ENCODE data around the gene SPATA46. TPM values are rescaled to one million over a fixed set of nuclear protein-coding genes. Genes with fewer than 3 reads are reported as not detected.

The SPATA46 gene
- total RNA-seq, 1 experiment from 2014 or later = not detected

DNA sequence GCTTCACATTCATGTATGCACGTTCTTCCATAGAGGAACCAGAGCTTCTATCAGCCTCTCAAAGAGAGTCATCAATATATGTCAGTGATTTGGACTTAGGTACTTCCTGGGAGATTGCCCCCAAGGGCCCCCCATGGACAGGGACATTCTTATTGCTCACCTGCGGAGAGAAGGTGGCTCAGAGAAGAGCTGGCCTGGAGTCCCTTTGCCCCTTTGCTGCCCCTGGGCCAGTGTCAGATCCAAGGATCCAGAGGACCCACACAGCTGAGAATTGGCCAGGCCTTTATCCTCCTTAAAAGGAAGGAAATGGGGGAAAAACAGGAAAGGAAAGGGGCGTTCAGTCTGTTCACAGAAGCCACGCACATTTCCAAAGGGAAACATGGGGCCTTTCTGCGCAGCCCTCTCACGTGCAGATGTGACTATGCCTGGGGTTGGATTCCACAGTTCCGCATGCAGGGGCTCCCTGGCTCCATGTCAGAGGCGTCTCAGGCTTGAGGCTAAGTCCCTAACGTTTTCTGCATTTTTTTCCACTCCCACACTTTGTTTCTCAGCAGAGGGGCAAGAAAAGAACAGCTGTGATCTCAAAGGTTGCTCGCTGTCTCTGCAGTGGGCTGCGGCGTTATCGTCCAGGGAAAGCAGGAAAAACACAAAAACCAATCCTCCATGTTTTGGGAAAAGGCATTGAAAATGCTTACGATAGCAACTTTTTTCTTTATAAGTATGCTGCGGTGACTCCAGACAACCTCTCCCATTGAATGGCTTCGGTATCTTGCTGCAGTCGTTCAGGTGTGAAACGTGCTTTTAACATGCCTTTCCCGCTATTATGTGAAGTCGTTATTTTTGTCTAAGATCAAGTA lies 10.8 kb upstream of the SPATA46 start:
- Histone ChIP-seq H3K9me3 (no peaks in the 10 kb centered on the region), H3K4me1 (peaks cover 16% of the 10 kb centered on the region), H3K36me3 (ENCODE audit: control insufficient read depth, insufficient read depth, low read length) (no peaks in the 10 kb centered on the region; the same call in 1 of the 2 replicates), H3K27me3 (replicated peaks; ENCODE audit: control insufficient read depth, insufficient read depth, low read length) (no peaks in the 10 kb centered on the region), H3K4me3 (ENCODE audit: low read depth, low read length) (no peak overlapping the region)
- peaks cover 14% of the 10 kb centered on the region for H3K4me1 Mint-ChIP-seq (ENCODE audit: low read depth, unreplicated experiment)
- BruUV-seq (replicated peaks) = no TSS peak
- ChIA-PET POLR2A (no interaction called here), CTCF (no interaction called here)
- no peak overlapping the region for H3K4me3 Mint-ChIP-seq (ENCODE audit: unreplicated experiment)
- H3K27me3 Mint-ChIP-seq (ENCODE audit: insufficient read depth, unreplicated experiment) = no peaks in the 10 kb centered on the region
- no peaks in the 10 kb centered on the region for H3K36me3 Mint-ChIP-seq (ENCODE audit: insufficient read depth, unreplicated experiment)
- no peak overlapping the region for H3K27ac Mint-ChIP-seq (ENCODE audit: unreplicated experiment)
- H3K9me3 Mint-ChIP-seq (ENCODE audit: unreplicated experiment) = no peaks in the 10 kb centered on the region
- DNase-seq = no peak
- intact Hi-C loops (cut with micrococcal nuclease; ENCODE audit: unreplicated experiment) = loop anchor here (10.0 kb wide), 1 partner anchor 193 kb away; no protein-coding TSS in a partner anchor
- TF ChIP-seq, protein P1, sequence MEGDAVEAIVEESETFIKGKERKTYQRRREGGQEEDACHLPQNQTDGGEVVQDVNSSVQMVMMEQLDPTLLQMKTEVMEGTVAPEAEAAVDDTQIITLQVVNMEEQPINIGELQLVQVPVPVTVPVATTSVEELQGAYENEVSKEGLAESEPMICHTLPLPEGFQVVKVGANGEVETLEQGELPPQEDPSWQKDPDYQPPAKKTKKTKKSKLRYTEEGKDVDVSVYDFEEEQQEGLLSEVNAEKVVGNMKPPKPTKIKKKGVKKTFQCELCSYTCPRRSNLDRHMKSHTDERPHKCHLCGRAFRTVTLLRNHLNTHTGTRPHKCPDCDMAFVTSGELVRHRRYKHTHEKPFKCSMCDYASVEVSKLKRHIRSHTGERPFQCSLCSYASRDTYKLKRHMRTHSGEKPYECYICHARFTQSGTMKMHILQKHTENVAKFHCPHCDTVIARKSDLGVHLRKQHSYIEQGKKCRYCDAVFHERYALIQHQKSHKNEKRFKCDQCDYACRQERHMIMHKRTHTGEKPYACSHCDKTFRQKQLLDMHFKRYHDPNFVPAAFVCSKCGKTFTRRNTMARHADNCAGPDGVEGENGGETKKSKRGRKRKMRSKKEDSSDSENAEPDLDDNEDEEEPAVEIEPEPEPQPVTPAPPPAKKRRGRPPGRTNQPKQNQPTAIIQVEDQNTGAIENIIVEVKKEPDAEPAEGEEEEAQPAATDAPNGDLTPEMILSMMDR (IDR thresholded peaks at IDR 0.05; ENCODE audit: insufficient read depth in 1 of 2, low read depth in 1 of 2, low read length in 1 of 2, severe bottlenecking in 1 of 2, unreplicated experiment in 1 of 2) = no peak

DNA sequence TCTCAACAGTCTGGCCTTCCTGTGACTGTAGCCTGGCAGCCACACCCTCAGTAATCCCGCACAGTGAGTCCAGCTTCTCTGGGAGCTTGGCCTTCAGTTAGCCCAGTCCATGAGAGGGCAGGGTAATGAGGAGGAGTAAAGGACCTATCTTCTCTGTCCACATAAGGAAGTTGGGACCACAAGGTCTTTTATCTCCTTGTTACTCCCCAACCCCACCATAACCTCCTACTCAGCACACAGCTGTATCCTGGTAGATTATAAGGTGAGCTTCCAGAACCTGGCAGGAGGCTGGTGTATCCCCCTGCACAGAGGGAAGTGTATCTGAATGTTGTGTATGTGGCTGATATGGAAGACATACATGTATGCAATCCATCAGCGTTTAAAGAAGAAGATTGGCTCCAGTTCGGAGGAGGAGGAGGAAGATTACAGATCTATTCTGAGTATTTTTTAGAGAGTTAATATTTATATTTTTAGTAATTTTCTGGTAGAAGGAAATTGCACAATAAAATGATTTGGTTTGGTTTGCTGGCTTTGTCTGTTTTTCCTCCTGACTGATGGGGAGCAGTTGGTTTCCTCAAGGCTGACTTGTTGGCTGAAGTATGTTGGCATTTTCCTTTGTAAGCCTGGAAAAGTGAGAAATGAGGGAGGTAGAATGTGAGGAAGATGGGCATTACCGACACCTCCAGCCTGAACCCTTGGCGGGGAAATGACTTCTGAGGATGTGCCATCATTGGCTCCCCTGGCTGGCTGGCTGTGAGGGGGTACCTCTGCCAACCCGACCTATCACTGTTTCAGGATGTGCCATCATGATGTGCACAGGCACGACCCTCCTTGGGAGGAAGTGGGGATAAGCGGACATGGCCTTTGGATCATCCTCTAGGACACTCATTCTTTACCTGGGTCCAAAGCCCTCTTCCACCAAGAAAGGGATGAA lies 9.9 kb upstream of the SPATA46 start:
- intact Hi-C loops (cut with micrococcal nuclease; ENCODE audit: unreplicated experiment) = loop anchor here (10.0 kb wide), 1 partner anchor 192 kb away; no protein-coding TSS in a partner anchor
- no peaks in the 10 kb centered on the region for H3K27me3 Mint-ChIP-seq (ENCODE audit: insufficient read depth, unreplicated experiment)
- H3K4me1 ChIP-seq = peaks cover 25% of the 10 kb centered on the region
- H3K9me3 Mint-ChIP-seq (ENCODE audit: unreplicated experiment) = no peaks in the 10 kb centered on the region
- TF ChIP-seq, protein P1 (IDR thresholded peaks at IDR 0.05; ENCODE audit: insufficient read depth in 1 of 2, low read depth in 1 of 2, low read length in 1 of 2, severe bottlenecking in 1 of 2, unreplicated experiment in 1 of 2) = no peak
- H3K27ac Mint-ChIP-seq (ENCODE audit: unreplicated experiment) = no peak overlapping the region
- no peaks in the 10 kb centered on the region; the same call in 1 of the 2 replicates for H3K36me3 ChIP-seq (ENCODE audit: control insufficient read depth, insufficient read depth, low read length)
- H3K36me3 Mint-ChIP-seq (ENCODE audit: insufficient read depth, unreplicated experiment) = peaks cover under 1% of the 10 kb centered on the region
- H3K27me3 ChIP-seq (replicated peaks; ENCODE audit: control insufficient read depth, insufficient read depth, low read length) = no peaks in the 10 kb centered on the region
- no TSS peak for BruUV-seq (replicated peaks)
- H3K4me3 ChIP-seq (ENCODE audit: low read depth, low read length) = no peak overlapping the region
- CTCF ChIA-PET = no interaction called here
- POLR2A ChIA-PET = interaction anchor here (0.5 kb wide), 1 partner anchor 16 kb away, joined by 4 read pairs; no protein-coding TSS in a partner anchor
- no peak overlapping the region for H3K4me3 Mint-ChIP-seq (ENCODE audit: unreplicated experiment)
- no peak for DNase-seq
- peaks cover 11% of the 10 kb centered on the region for H3K4me1 Mint-ChIP-seq (ENCODE audit: low read depth, unreplicated experiment)
- H3K9me3 ChIP-seq = no peaks in the 10 kb centered on the region

DNA sequence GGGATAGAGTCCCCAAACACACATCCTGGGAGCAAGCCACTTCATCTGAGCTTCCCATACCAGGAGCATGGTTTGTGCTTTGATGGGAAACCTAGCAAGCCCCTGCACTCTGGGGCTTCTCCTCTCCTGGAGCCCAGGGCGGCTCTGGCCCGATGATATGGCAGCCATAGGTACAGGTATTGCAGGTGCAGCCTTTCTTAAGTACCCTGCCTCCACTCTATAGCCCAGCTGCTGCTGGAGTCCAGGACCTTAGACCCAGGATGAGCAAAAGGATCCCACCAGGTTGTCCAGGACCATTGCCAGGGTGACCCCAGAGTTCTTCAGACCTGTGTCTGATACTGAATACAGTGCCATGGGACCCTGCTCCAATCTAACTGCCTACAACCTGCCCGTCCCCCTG lies 9.0 kb upstream of the SPATA46 start:
- H3K9me3 Mint-ChIP-seq (ENCODE audit: unreplicated experiment) = no peaks in the 10 kb centered on the region
- H3K4me1 ChIP-seq = peaks cover 33% of the 10 kb centered on the region
- ChIA-PET CTCF (no interaction called here), POLR2A (interaction anchor here (0.5 kb wide), 1 partner anchor 17 kb away, joined by 4 read pairs; no protein-coding TSS in a partner anchor)
- BruUV-seq (replicated peaks) = no TSS peak
- peaks cover 17% of the 10 kb centered on the region for H3K4me1 Mint-ChIP-seq (ENCODE audit: low read depth, unreplicated experiment)
- H3K36me3 Mint-ChIP-seq (ENCODE audit: insufficient read depth, unreplicated experiment) = peaks cover 6% of the 10 kb centered on the region
- no peak overlapping the region for H3K27ac Mint-ChIP-seq (ENCODE audit: unreplicated experiment)
- H3K27me3 ChIP-seq (replicated peaks; ENCODE audit: control insufficient read depth, insufficient read depth, low read length) = no peaks in the 10 kb centered on the region
- no peak for DNase-seq
- TF ChIP-seq, protein P1 (IDR thresholded peaks at IDR 0.05; ENCODE audit: insufficient read depth in 1 of 2, low read depth in 1 of 2, low read length in 1 of 2, severe bottlenecking in 1 of 2, unreplicated experiment in 1 of 2) = no peak
- H3K36me3 ChIP-seq (ENCODE audit: control insufficient read depth, insufficient read depth, low read length) = no peaks in the 10 kb centered on the region; the same call in 1 of the 2 replicates
- no peaks in the 10 kb centered on the region for H3K9me3 ChIP-seq
- H3K27me3 Mint-ChIP-seq (ENCODE audit: insufficient read depth, unreplicated experiment) = no peaks in the 10 kb centered on the region
- no peak overlapping the region for H3K4me3 ChIP-seq (ENCODE audit: low read depth, low read length)
- H3K4me3 Mint-ChIP-seq (ENCODE audit: unreplicated experiment) = no peak overlapping the region
- intact Hi-C loops (cut with micrococcal nuclease; ENCODE audit: unreplicated experiment) = loop anchor here (10.0 kb wide), 1 partner anchor 191 kb away; no protein-coding TSS in a partner anchor
